HepG2 (cell line): ENCODE results near the gene ALG14.

ENCODE experiments used
- EP300 ChIP-seq, 3 experiments: sonication (generic) in 1 of 3; formaldehyde crosslinking in 1 of 3; IDR thresholded peaks; 2 replicates each; pipeline versions ENCODE4 v1.5.1 to v1.6.1; 2011 to 2020; ENCODE audit warnings: low read depth in 2 of 3, low read length in 2 of 3, borderline replicate concordance in 1 of 3, improper control_type of control experiment in 1 of 3, mild to moderate bottlenecking in 1 of 3, missing genetic modification reagents in 1 of 3, moderate library complexity in 1 of 3
- NR1H2 ChIP-seq: sonication (generic); formaldehyde crosslinking; IDR thresholded peaks from 2 replicates; pipeline ENCODE4 v1.8.1; 2022; ENCODE audit warnings: low read depth, missing genetic modification reagents, borderline replicate concordance
- POLR2AphosphoS5 ChIP-seq: IDR thresholded peaks from 2 replicates; pipeline ENCODE4 v1.6.1; 2012; ENCODE audit warnings: low read depth, low read length
- ZNF350 ChIP-seq: sonication (generic); formaldehyde crosslinking; IDR thresholded peaks from 2 replicates; pipeline ENCODE4 v1.4.0; 2020; ENCODE audit warnings: mild to moderate bottlenecking, low read depth, missing genetic modification reagents, borderline replicate concordance
- ZNF563 ChIP-seq: sonication (generic); formaldehyde crosslinking; IDR thresholded peaks from 2 replicates; pipeline ENCODE4 v1.8.0; 2022; ENCODE audit warnings: mild to moderate bottlenecking, moderate library complexity, missing genetic modification reagents
- TF ChIP-seq, protein P1 (sequence below): IDR thresholded peaks from 2 replicates; pipeline ENCODE4 v1.6.1; 2012; ENCODE audit warnings: inconsistent platforms
- TF ChIP-seq, protein P2 (sequence below): sonication (generic); formaldehyde crosslinking; IDR thresholded peaks from 2 replicates; pipeline ENCODE4 v1.4.0; 2020; ENCODE audit warnings: low read depth, mild to moderate bottlenecking, missing genetic modification reagents
- TF ChIP-seq, protein P3 (sequence below): IDR thresholded peaks from 2 replicates; pipeline ENCODE4 v1.6.1; 2018; ENCODE audit warnings: missing genetic modification reagents, mild to moderate bottlenecking, missing compliant biosample characterization

GRCh38 chr1:95002540-95003432 lies 70.0 kb downstream of the ALG14 start:
- TF ChIP-seq ZNF563 (CRISPR knock-in tag) (no peak), EP300 (IDR thresholded peaks at IDR 0.05; ENCODE audit: low read depth in 2 of 2, low read length in 2 of 2) (no peak), EP300 (CRISPR knock-in tag; IDR thresholded peaks at IDR 0.05; ENCODE audit: borderline replicate concordance) (no peak), ZNF350 (CRISPR knock-in tag) (no peak), POLR2AphosphoS5 (no peak), NR1H2 (CRISPR knock-in tag) (no peak)
- TF ChIP-seq, protein P1, sequence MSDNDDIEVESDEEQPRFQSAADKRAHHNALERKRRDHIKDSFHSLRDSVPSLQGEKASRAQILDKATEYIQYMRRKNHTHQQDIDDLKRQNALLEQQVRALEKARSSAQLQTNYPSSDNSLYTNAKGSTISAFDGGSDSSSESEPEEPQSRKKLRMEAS = no peak
- TF ChIP-seq, protein P2, sequence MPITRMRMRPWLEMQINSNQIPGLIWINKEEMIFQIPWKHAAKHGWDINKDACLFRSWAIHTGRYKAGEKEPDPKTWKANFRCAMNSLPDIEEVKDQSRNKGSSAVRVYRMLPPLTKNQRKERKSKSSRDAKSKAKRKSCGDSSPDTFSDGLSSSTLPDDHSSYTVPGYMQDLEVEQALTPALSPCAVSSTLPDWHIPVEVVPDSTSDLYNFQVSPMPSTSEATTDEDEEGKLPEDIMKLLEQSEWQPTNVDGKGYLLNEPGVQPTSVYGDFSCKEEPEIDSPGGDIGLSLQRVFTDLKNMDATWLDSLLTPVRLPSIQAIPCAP (CRISPR knock-in tag) = no peak
- TF ChIP-seq, protein P3, sequence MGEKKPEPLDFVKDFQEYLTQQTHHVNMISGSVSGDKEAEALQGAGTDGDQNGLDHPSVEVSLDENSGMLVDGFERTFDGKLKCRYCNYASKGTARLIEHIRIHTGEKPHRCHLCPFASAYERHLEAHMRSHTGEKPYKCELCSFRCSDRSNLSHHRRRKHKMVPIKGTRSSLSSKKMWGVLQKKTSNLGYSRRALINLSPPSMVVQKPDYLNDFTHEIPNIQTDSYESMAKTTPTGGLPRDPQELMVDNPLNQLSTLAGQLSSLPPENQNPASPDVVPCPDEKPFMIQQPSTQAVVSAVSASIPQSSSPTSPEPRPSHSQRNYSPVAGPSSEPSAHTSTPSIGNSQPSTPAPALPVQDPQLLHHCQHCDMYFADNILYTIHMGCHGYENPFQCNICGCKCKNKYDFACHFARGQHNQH (CRISPR knock-in tag) = no peak
